Suppressor macrophage treated with lipopolysaccharide for 4 hours (primary cell): ENCODE measurements around the gene CCDC169.

Experiments
- DNase-seq: peaks from one replicate; pipeline ENCODE4 v3.0.0-alpha.2; 2020

Gene CCDC169

GRCh38 chr13:36242761-36243160, 54.9 kb downstream of the CCDC169 start:
- DNase-seq, result no peak

GRCh38 chr13:36231236-36231635, 66.4 kb downstream of the CCDC169 start:
- DNase-seq, result no peak

GRCh38 chr13:36224730-36225129, 72.9 kb downstream of the CCDC169 start:
- DNase-seq, result no peak

- DNase-seq, result no peak
These were observed 77.7 kb downstream of the CCDC169 start for GRCh38 chr13:36219883-36220282.

GRCh38 chr13:36217456-36217855, 80.2 kb downstream of the CCDC169 start:
- no peak for DNase-seq

GRCh38 chr13:36214163-36214921, 83.3 kb downstream of the CCDC169 start, which contains the start of gene SOHLH2:
Gene SOHLH2 (minus strand): TSS chr13:36214556. CDS start chr13:36214526, 30 bp downstream.
- no peak for DNase-seq

- no peak for DNase-seq
These were observed 84.8 kb downstream of the CCDC169 start for GRCh38 chr13:36212789-36213188.

- DNase-seq, result no peak
These were observed 86.0 kb downstream of the CCDC169 start for GRCh38 chr13:36211567-36211966.

- no peak for DNase-seq
These were observed 86.9 kb downstream of the CCDC169 start for GRCh38 chr13:36210738-36211137.

- DNase-seq, result no peak
These were observed 89.9 kb downstream of the CCDC169 start for GRCh38 chr13:36207672-36208071.

GRCh38 chr13:36193151-36193855, 104.3 kb downstream of the CCDC169 start:
- DNase-seq, result no peak

GRCh38 chr13:36192166-36192565, 105.4 kb downstream of the CCDC169 start:
- no peak for DNase-seq

- no peak for DNase-seq
These were observed 106.8 kb downstream of the CCDC169 start for GRCh38 chr13:36190771-36191170.

GRCh38 chr13:36188441-36188840, 109.2 kb downstream of the CCDC169 start:
- no peak for DNase-seq

- no peak for DNase-seq
These were observed 113.7 kb downstream of the CCDC169 start for GRCh38 chr13:36183901-36184300.
